ENCODE results near the gene MYADML2. TPM values are rescaled to one million over a fixed set of nuclear protein-coding genes. Genes with fewer than 3 reads are reported as not detected.
A peak's percentile ranks its signal among the peaks of the same experiment; 100 is the strongest.

MYADML2 gene
- total RNA-seq, 1 donor from 2014 or later: 0.41 TPM

DNA sequence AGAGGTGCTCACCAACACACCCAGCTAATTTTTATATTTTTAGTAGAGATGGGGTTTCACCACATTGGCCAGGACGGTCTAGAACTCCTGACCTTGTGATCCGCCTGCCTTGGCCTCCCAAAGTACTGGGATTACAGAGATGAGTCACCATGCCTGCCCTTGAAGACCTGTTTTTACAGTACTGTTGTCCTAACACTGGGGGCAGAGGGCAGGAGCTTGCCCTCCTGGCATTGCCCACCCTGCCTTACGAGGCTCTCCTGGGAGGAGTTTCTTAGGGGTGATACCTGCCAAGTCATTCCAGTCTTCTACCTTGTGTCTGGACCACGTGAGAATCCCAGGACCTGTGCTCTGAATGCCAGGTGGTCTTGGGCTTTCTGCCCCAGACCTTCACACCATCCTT, 33.1 kb upstream of the MYADML2 start:
- FAIRE-seq: no peak
- DNase-seq (ENCODE audit: low spot score in 2 of 2): no peak

DNA sequence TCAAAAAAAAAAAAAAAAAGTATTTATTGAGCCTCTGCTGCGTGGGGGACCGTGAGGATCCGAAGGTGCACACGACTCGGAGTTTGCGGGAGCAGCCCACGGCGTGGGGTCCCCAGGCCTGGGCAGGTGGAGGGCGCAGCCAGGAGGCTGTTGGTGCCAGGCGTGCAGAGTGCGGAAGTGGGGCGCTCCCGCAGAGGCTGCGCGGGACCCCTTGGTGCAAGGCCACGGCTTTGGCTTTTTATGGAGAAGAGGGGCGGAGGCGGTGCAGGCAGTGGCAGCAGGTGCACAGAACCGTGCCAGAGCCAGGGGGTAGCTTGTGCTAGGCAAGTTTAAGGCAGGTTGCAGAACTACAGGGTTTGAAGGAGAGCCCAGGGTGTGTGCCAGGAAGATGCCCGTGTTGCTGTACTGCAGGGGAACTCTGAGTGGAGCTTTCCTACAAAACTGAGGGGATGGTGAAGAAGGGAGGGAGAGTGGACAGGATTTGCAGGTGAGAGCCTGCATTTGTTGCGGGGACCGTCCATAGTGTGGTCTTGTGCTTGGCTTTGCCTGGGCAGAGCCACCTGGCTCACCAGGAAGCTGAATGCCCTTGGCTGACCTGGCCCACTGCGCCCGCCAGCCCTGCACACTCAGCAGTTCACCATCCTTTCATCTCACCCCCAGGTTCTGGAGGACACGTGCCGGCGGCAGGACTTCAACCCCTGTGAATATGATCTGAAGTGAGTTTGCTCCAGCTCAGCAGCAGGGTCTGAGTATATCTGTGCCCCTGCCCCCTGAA, 31.7 kb upstream of the MYADML2 start:
- no peak for DNase-seq (ENCODE audit: low spot score in 2 of 2)

DNA sequence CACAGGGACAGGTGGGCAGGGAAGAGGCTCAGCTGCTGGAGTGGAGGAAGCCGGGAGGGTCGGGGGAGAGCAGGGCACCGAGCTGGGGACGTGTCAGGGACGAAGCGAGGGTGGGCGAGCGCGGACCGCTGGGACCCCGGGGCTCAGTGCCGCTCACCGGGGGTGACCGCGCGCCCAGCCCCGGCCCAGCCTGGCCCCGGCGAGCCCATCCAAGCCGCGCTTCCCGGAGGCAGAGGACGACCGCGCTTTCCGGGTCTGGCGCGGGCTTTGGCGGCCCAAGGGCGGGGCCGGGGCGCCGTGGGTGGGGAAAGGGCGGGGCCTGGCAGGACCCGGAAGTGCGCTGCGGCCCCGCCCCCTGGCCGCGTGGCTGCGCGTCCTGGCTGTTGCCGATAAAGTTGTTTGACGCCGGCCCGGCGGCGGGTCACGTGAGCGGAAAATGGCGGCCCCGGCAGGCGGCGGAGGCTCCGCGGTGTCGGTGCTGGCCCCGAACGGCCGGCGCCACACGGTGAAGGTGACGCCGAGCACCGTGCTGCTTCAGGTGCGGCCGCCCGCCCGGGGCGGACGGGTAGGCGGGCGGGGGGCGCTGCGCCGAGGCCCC, 30.3 kb upstream of the MYADML2 start, which contains the start of gene ASPSCR1:
TSS of gene ASPSCR1 (plus strand) at position 419 of the 598 bp plus-strand sequence. CDS start at position 437, 18 bp downstream.
- DNase-seq (ENCODE audit: low spot score in 2 of 2) (peak; percentile 96 to 97), FAIRE-seq (no peak)

More for the DNA sequence above, 31.7 kb upstream of the MYADML2 start:
- FAIRE-seq: no peak

DNA sequence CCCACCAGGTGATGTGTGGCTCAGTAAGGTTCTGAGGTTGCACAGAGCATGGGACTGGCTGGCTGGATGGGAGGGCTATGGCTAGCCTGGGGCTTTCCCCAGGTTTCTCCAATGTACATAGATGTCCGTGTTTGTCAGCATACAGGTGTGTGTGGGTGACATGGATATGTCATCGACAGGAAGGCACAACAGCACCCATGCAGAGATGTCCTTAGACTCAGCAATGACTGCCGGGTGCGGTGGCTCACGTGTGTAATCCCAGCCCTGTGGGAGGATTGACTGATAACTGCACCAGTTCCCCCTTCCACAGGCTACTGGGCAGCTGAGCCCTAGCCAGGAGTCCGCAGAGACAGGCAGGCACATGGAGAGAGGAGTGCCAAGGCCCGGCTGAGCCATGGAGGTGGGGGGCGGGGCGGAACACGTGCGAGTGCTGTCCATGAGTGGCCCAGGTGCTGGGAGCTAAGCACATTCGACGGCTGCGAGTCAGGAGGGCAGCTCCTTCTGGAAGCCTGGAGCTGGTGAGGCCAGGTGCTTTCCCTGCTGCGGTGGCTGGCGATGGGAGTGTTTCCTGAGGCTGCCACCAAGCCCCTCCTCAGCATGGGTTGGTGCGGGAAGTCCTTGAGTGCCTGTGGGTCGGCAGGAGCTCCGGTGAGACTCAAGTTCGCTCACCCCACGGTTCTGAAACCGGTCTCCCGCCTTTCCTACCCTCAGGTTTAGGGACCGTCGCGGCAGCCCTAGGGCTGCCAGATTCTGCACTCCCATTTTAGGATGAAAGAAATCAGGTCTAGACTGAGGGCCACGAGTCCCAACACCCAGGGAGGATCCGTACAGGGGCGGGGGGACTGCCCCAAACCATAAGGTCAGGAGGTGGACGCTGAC, 29.5 kb upstream of the MYADML2 start:
- FAIRE-seq (no peak), DNase-seq (ENCODE audit: low spot score in 2 of 2) (no peak)

GRCh38 chr17:81973432-81973831, 26.4 kb upstream of the MYADML2 start:
- FAIRE-seq: no peak
- no peak for DNase-seq (ENCODE audit: low spot score in 2 of 2)

DNA sequence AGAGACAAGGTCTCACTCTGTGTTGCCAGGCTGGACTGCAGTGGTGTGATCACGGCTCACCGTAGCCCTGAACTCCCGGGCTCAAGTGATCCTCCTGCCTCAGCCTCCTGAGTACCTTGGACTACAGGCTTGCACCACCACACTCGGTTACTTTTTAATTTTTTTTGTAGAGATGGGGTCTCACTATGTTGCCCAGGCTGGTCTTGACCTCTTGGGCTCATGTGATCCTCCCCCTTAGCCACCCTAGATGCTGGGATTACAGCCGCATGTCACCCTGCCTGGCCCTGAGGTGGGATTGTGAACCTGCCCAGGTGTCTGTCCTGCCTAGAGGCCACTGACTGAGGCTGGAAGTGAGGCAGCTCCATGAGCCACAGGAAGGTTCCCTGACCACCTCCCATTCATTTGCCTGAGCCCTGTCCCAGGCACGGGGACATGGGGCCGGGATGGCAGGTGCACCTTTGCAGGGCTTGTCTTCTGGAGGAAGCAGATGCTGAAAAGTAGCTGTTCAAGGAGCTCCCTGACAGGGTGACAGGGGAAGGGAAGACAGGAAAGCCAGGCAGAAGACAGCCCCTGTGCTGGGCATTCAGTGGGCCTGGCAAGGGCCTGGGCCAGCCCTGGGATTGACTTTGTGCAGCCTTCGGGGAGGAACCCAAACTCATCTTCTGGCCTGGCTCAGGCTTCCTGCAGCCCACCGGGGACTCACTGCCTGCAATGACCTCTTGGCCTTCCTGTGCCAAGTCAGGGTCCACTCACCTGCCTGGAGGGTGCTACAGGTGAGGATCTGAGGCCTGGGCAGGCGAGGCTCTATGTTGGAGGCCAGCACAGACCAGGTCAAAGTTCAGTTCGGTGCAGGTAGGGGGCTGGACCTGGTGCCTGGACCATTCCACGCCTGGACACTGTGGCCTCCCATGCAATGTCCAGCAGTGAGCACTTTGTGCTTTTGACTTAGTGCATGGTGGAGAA, 22.1 kb upstream of the MYADML2 start:
- DNase-seq (ENCODE audit: low spot score in 2 of 2) (no peak), FAIRE-seq (no peak)

DNA sequence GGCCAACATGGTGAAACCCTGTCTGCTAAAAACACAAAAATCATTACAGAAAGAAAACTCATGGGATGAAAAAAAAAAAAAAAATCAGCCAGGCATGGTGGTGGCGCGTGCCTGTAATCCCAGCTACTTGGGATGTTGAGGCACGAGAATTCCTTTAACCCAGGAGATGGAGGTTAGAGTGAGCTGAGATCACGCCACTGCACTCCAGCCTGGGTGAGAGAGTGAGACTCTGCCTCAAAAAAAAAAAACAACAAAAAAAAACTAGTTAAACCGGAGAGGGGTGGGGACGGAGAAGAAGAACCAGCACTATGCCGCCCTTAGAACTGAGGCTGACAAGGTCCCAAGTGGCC, 21.3 kb upstream of the MYADML2 start:
- no peak for FAIRE-seq

DNA sequence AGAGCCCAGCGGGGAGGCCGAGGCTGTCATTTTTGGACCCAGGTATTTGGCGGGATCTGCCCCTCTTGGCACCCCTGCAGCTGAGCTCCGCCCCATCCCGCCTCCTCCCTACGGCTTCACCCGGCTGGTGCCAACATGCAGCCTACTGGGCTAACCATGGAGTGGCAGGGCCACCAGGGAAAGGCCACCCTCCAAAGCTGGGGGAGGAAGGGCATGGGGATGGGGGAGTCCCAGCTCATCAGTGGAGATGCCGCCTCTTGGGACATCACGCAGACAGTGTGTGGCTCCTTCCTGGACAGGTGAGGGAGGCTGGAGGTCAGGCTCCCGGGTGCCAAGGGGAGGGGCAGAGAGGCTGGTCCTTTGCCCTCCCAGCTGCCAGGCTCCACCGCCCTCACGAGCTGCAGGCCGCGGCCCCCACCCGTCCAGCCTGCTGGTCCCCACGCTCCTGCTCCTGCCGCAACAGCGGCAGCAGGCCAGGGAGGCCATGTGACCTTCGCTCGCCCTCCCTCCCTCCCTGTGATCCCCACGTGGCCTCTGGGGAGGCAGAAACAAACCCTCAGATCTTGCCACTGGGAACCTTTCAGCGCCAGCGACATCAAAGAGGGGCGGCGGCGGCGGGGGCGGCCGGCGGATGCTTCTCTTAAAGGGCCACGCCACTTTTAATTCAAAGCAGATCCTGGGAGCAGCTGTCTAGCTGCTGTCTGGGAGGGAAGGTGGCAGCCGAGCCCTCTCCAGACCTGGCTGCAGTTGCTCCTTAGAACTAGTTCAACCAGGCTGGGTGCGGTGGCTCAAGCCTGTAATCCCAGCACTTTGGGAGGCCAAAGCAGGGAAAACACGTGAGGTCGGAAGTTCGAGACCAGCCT, 20.7 kb upstream of the MYADML2 start:
- DNase-seq (ENCODE audit: low spot score in 2 of 2): peak; percentile 94 to 96
- no peak for FAIRE-seq

More for the DNA sequence above, 21.3 kb upstream of the MYADML2 start:
- DNase-seq (ENCODE audit: low spot score in 2 of 2): no peak

GRCh38 chr17:81967244-81967532, 20.2 kb upstream of the MYADML2 start:
- DNase-seq (ENCODE audit: low spot score in 2 of 2) (no peak), FAIRE-seq (no peak)

GRCh38 chr17:81966343-81967243, 19.6 kb upstream of the MYADML2 start:
- FAIRE-seq: no peak
- peak in 1 of 2 donors; percentile 68 for DNase-seq (ENCODE audit: low spot score in 2 of 2)

DNA sequence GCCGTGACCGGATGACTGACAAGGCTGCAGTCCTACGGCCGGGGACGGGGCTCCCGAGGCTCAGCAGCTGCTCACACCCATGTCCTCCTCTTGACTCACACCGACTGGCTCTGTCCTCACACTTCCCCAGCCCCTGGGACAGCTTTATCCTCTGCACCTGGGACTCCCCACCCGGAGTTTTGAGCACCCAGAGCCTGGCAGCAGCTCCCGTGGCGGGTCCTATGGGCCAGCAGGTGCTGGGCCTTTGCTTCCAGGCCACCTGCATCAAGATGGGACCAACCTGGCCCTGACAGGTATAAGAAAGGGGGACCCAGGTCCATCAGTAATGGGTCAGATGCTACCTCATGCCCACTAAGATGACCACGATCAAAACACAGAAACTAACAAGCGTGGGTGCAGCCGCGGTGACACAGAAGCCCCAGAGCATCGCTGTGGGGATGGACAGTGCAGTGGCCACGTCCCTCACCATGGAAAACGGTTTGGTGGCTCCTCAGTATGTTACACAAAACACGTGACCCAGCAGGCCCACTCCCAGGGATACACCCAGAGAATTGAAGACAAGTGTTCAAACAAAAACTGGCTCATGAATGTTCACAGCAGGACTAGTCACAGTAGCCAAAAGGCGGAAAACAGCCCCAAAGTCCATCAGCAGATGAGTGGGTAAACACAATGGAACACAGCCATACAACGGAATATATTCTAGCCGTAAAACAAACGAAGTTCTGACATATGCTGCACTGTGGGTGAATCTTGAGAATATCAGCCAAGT, 17.2 kb upstream of the MYADML2 start:
- no peak for FAIRE-seq
- DNase-seq (ENCODE audit: low spot score in 2 of 2): no peak

- no peak for FAIRE-seq
- no peak for DNase-seq (ENCODE audit: low spot score in 2 of 2)
Observed at GRCh38 chr17:81962499-81963441, 15.7 kb upstream of the MYADML2 start.

DNA sequence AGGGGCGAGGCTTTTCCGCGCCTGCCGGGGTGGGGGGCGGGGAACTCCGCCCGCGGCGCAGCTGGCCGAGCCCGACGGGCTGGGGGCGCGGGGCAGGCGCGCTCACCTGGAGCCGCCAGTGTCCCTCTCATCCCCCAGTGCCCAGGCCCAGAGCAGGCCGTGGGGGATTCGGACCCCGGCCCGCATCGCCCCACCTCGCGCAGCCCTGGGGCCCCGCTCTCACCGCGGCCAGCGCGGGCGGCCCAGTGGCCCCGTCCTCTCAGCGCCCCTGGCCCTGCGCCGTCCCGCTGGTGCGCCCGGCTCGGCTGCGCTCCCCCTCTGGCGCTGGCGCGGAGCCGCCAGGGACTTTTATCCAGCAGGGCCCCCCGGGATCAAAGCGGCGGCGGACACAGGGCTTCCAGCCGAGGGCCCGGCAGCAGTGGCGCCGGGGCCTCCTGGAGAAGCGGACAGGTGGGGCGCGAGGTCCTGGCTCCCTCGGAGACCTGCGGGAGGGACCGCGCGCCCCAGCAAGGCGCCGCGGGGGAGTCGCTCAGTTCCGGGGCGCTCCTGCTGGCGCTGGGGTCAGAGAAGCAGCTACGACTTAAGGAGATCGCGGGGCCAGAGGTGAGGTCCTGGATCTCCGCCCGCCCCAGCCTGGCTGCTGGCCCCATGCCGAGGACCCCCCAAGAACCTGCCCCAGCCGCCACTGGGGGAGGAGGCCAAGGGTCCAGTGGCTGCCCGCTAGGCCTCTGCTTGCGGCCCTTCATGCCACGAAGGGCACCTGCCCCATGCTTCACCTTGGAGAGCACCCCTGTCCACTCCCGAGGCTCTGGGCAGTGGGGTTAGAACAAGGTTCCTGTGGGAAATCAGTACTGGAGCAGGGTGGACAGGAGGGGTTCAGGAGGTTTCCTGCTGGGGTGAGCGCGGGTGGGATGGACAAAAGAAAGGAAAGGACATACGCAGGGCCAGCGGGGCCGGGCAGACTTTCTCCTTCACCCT, 14.8 kb upstream of the MYADML2 start:
- DNase-seq (ENCODE audit: low spot score in 2 of 2): no peak
- FAIRE-seq: no peak

GRCh38 chr17:81961087-81961511, 14.1 kb upstream of the MYADML2 start, which contains the start of gene NOTUM:
Gene NOTUM (minus strand): TSS chr17:81961187. CDS start chr17:81960909, 278 bp downstream.
- FAIRE-seq: no peak

More at GRCh38 chr17:81961087-81961511, 14.1 kb upstream of the MYADML2 start, which contains the start of gene NOTUM:
- DNase-seq (ENCODE audit: low spot score in 2 of 2): peak in 1 of 2 donors; percentile 59
